A549 (cell line): Measurements from ENCODE around the gene FBXO28. TPM values are rescaled to one million over a fixed set of nuclear protein-coding genes. Genes with fewer than 3 reads are reported as not detected.
"Not testable (repeated sequence)": the region's sequence is repeated elsewhere in the genome, so short reads cannot be mapped to it uniquely, and the experiment has no call there.

Experiments used
- ATAC-seq, 2 experiments: fragments of 200-7000 bp in 1 of 2; fragments of >200 bp in 1 of 2; cut with Nextera tagmentation in 1 of 2; cut with Tn5 transposase in 1 of 2; 3 replicates each; pipeline versions ENCODE4 v1.8.0 to v1.9.1; 2018 to 2020; ENCODE audit warnings: mild to moderate bottlenecking in 1 of 2, moderate library complexity in 1 of 2
- CTCF ChIA-PET: fragments of 300-600 bp; sonication (Branson Sonifier 250); formaldehyde crosslinking; extraction: SDS; loops from one replicate; lab custom pipeline; 2021; ENCODE audit warnings: antibody characterized with exemption, inconsistent platforms; lab: Yijun Ruan, JAX
- POLR2A ChIA-PET: fragments of 350-600 bp; formaldehyde crosslinking; extraction: SDS; loops from one replicate; lab custom pipeline; 2021; ENCODE audit warnings: antibody characterized with exemption, inconsistent platforms; lab: Yijun Ruan, JAX
- DNase-seq, 2 experiments: peaks; one replicate each; pipeline versions ENCODE4 v3.0.0 to v3.0.0-alpha.2; 2011 to 2016; ENCODE audit warnings: low read depth in 1 of 2, low spot score in 1 of 2
- FAIRE-seq: peaks from 2 replicates; lab custom pipeline; 2011; peaks lifted over from hg19 to GRCh38; lab: Jason Lieb, UNC
- H3K27ac ChIP-seq, 2 experiments: fragments of >200 bp; sonication (Bioruptor Twin); formaldehyde crosslinking; 3 replicates each; pipeline ENCODE4 v1.5.1; 2016 to 2017
- H3K4me1 ChIP-seq: fragments of >200 bp; sonication (Bioruptor Twin); formaldehyde crosslinking; 3 replicates; pipeline ENCODE4 v1.6.1; 2016
- H3K4me2 ChIP-seq: fragments of >200 bp; sonication (Bioruptor Twin); formaldehyde crosslinking; 3 replicates; pipeline ENCODE4 v1.6.1; 2016
- H3K4me3 ChIP-seq: fragments of >200 bp; sonication (Bioruptor Twin); formaldehyde crosslinking; 3 replicates; pipeline ENCODE4 v1.5.1; 2016
- H3K9me3 ChIP-seq: fragments of >200 bp; sonication (Bioruptor Twin); formaldehyde crosslinking; 3 replicates; pipeline ENCODE4 v1.6.1; 2016
- CBX2 ChIP-seq: fragments of 200-600 bp; sonication (generic); IDR thresholded peaks from 2 replicates; pipeline ENCODE4 v1.6.1; 2016; ENCODE audit warnings: low read depth, mild to moderate bottlenecking, borderline replicate concordance
- CHD2 ChIP-seq: fragments of 150-350 bp; IDR thresholded peaks from 2 replicates; pipeline ENCODE4 v1.6.1; 2014; ENCODE audit warnings: low read length; ENCODE audit not compliant: partially characterized antibody
- ELK1 ChIP-seq: fragments of 150-350 bp; IDR thresholded peaks from 2 replicates; pipeline ENCODE4 v1.6.1; 2014; ENCODE audit warnings: low read depth, mild to moderate bottlenecking, low read length
- ESRRA ChIP-seq: fragments of 150-350 bp; IDR thresholded peaks from 2 replicates; pipeline ENCODE4 v1.6.1; 2014; ENCODE audit warnings: mild to moderate bottlenecking, low read length, borderline replicate concordance
- FOSB ChIP-seq: fragments of 250-450 bp; sonication (Bioruptor Pico); IDR thresholded peaks from 2 replicates; pipeline ENCODE4 v1.5.0; 2020; ENCODE audit warnings: mild to moderate bottlenecking, moderate library complexity
- FOSL2 ChIP-seq, 2 experiments: fragments of 450-650 bp in 1 of 2; fragments of >200 bp in 1 of 2; sonication (Bioruptor Twin) in 1 of 2; formaldehyde crosslinking; IDR thresholded peaks; 2 replicates each; pipeline versions ENCODE4 v1.5.0 to v1.6.1; 2016 to 2020; ENCODE audit warnings: mild to moderate bottlenecking in 1 of 2, moderate library complexity in 1 of 2
- HOXA7 ChIP-seq: fragments of 250-450 bp; sonication (Bioruptor Pico); IDR thresholded peaks from 2 replicates; pipeline ENCODE4 v1.5.0; 2020; ENCODE audit warnings: mild to moderate bottlenecking, moderate library complexity
- MAFK ChIP-seq: fragments of 450-650 bp; IDR thresholded peaks from 2 replicates; pipeline ENCODE4 v1.6.1; 2014; ENCODE audit not compliant: partially characterized antibody
- NFE2L2 ChIP-seq: fragments of 150-350 bp; conservative IDR thresholded peaks from 2 replicates; pipeline ENCODE4 v1.6.1; 2014; ENCODE audit warnings: low read length
- RFX5 ChIP-seq: fragments of 450-650 bp; IDR thresholded peaks from 2 replicates; pipeline ENCODE4 v1.7.1; 2014; ENCODE audit warnings: antibody characterized with exemption, mild to moderate bottlenecking, moderate library complexity
- SREBF2 ChIP-seq: fragments of 450-650 bp; IDR thresholded peaks from 2 replicates; pipeline ENCODE4 v1.6.1; 2014; ENCODE audit warnings: mild to moderate bottlenecking, moderate library complexity
- USF2 ChIP-seq: fragments of 450-650 bp; IDR thresholded peaks from 2 replicates; pipeline ENCODE4 v1.6.1; 2014; ENCODE audit warnings: antibody characterized with exemption
- ZNF302 ChIP-seq: fragments of 250-450 bp; sonication (Bioruptor Pico); IDR thresholded peaks from 2 replicates; pipeline ENCODE4 v1.9.0; 2021; ENCODE audit warnings: inconsistent platforms, mild to moderate bottlenecking, moderate library complexity
- WGBS: methylation state at CpG from one replicate; pipeline ENCODE4 v1.1.6; 2017; ENCODE audit errors: missing lambda C conversion rate; 5-methylcytosine and 5-hydroxymethylcytosine counted together
- polyA plus RNA-seq, 4 experiments: library from polyadenylated mRNA; depleted of rRNA in 3 of 4; stranded (reverse); fragments of >200 nt; fragmentation: RNase III in 1 of 4; extraction: RNeasy Plus Mini Kit Qiagen cat#74134 plus additional on column Dnase treatment in 1 of 4; gene quantifications; 2 replicates in 3 of 4; 3 replicates in 1 of 4; pipeline ENCODE4 v1.2.3, GENCODE V29; 2011 to 2017
- TF ChIP-seq, protein P1 (sequence below): fragments of 250-450 bp; sonication (Bioruptor Pico); IDR thresholded peaks from 2 replicates; pipeline ENCODE4 v1.5.0; 2020; ENCODE audit warnings: low read depth, mild to moderate bottlenecking, moderate library complexity

The FBXO28 gene
- polyA plus RNA-seq, 2 of the 4 experiments (the other 2 are of a cell fraction), result 19.1 to 31.5 TPM

DNA sequence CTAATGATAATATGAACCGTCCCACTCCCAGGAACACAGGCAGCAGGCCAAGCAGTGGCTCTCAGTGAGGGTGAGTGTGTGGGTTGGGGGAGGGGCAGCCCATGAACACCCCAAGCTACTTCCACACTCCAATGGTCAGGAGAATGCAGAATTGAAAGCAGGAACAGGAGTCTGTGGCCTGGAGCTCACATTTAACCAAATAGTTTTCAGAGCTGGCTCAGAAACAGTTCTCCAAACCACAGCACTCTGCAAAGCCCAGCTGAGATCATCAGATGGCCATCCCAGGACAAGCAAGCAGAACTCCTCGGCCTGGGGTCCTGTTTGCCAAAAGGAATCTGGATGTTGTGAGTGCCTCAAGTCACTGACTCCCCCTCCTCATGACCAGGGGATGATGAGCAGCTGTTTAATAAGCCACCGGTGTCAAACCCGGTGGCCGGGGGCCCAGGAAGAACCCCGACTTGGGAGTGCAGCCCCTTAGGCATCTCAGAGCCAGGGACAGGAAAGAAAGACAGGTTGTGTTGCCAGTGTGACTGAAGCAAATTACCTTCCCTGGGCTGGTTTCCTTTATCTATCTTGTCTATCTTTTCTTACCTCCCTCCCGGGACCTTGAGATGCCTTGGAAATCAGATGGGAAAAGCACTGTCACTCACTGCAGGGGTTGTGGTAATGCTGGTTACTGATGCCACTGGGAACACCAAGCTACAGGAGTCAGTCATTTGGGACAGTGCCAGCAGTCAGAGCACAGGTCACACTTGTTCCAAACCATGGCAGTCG is 89.5 kb downstream of the FBXO28 start:
- TF ChIP-seq CBX2 (no peak), MAFK (no peak), FOSB (CRISPR knock-in tag) (no peak), FOSL2 (IDR thresholded peaks at IDR 0.05) (no peak), FOSL2 (CRISPR knock-in tag; IDR thresholded peaks at IDR 0.05) (no peak), HOXA7 (CRISPR knock-in tag) (no peak), NFE2L2 (no peak), ESRRA (no peak), CHD2 (no peak), SREBF2 (no peak)
- TF ChIP-seq, protein P1, sequence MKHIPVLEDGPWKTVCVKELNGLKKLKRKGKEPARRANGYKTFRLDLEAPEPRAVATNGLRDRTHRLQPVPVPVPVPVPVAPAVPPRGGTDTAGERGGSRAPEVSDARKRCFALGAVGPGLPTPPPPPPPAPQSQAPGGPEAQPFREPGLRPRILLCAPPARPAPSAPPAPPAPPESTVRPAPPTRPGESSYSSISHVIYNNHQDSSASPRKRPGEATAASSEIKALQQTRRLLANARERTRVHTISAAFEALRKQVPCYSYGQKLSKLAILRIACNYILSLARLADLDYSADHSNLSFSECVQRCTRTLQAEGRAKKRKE (CRISPR knock-in tag), result no peak
- DNase-seq (no peak), FAIRE-seq (no peak), ATAC-seq (no peak)
- POLR2A ChIA-PET, result interaction anchor here (0.5 kb wide), 1 partner anchor 10 kb away, joined by 3 read pairs; no protein-coding TSS in a partner anchor
- CTCF ChIA-PET, result interaction anchor here (0.7 to 1.8 kb wide), 3 partner anchors 10 to 420 kb away, joined by 3 to 4 read pairs (median 4); no protein-coding TSS in a partner anchor
- 86% methylated on average over 8 of the region's 8 CpGs for WGBS
- Histone ChIP-seq H3K4me1 (peaks cover 22% of the 10 kb centered on the region), H3K9me3 (no peaks in the 10 kb centered on the region), H3K4me3 (no peak overlapping the region), H3K27ac (no peak overlapping the region; a peak in 1 of 6 replicates), H3K4me2 (no peak overlapping the region; the same call in 2 of the 3 replicates)

DNA sequence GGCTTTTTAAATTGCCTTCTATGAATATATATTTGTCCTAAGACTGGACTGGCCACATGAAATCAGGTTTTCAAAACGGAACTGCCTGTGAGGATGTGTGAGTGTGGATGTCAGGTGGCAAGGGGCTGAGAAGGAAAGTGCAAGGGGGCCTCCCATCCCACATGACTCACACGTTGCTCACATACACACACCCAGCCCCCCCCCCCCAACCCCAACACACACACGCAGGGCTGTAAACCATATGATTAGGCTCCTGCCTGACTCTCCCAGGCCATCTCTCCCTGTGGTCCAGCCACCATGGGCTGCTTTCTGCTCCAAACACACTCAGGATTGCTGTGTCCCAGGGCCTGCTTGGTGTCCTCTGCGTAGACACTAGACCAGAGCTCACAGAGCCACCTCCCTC is 91.5 kb downstream of the FBXO28 start:
- ATAC-seq (peak; percentile 64 to 65; a peak in 5 of 6 replicates), FAIRE-seq (no peak), DNase-seq (peak in 1 of 2 experiments; percentile 28)
- H3K27ac ChIP-seq, result peak overlapping the region; percentile 47 to 73; a peak in 4 of 6 replicates
- POLR2A ChIA-PET, result no interaction called here
- 38% methylated on average over 3 of the region's 4 CpGs for WGBS
- H3K9me3 ChIP-seq, result no peaks in the 10 kb centered on the region
- CTCF ChIA-PET, result interaction anchor here (0.8 kb wide), 1 partner anchor 13 kb away, joined by 3 read pairs; no protein-coding TSS in a partner anchor
- H3K4me2 ChIP-seq, result peak overlapping the region; percentile 71
- no peak for TF ChIP-seq ZNF302 (CRISPR knock-in tag)
- TF ChIP-seq USF2, result no peak
- TF ChIP-seq RFX5, result no peak
- TF ChIP-seq ELK1, result no peak
- H3K4me3 ChIP-seq, result no peak overlapping the region
- peaks cover 22% of the 10 kb centered on the region for H3K4me1 ChIP-seq

GRCh38 chr1:224205931-224206538 is 92.1 kb downstream of the FBXO28 start:
- 74% methylated on average over 10 of the region's 10 CpGs for WGBS
- H3K4me3 ChIP-seq, DNase-seq, H3K9me3 ChIP-seq, FAIRE-seq, POLR2A ChIA-PET: not testable (repeated sequence)
- Histone ChIP-seq H3K4me2 (peak overlapping the region; percentile 71; the same call in 2 of the 3 replicates), H3K27ac (peak overlapping the region in 1 of 2 experiments; percentile 73; a peak in 3 of 6 replicates), H3K4me1 (peaks cover 23% of the 10 kb centered on the region)
- CTCF ChIA-PET, result interaction anchor here (0.8 to 1.7 kb wide), 2 partner anchors 10 to 13 kb away, joined by 3 to 4 read pairs; no protein-coding TSS in a partner anchor
- ATAC-seq, result peak in 1 of 2 experiments; percentile 23; a peak in 1 of 6 replicates
